Ascending aorta (tissue), 2 donors: Measurements from ENCODE around the gene CDHR2. TPM values are rescaled to one million over a fixed set of nuclear protein-coding genes. Genes with fewer than 3 reads are reported as not detected.

Source experiments
- DNase-seq, 2 donors: peaks; one replicate each; pipeline ENCODE4 v3.0.0-alpha.2; 2019; ENCODE audit warnings: low spot score in 2 of 2
- H3K27ac ChIP-seq, 2 donors: fragments of 200-600 bp; sonication (generic); one replicate each; pipeline ENCODE4 v1.5.1; 2016 to 2017; ENCODE audit warnings: mild to moderate bottlenecking in 1 of 2
- H3K27me3 ChIP-seq: fragments of 200-600 bp; sonication (generic); one replicate; pipeline ENCODE4 v1.5.1; 2017
- H3K36me3 ChIP-seq, 2 donors: fragments of 200-600 bp; sonication (generic); one replicate each; pipeline ENCODE4 v1.5.1; 2016
- H3K4me1 ChIP-seq, 2 donors: fragments of 200-600 bp; sonication (generic); one replicate each; pipeline ENCODE4 v1.5.1; 2016 to 2017; ENCODE audit warnings: mild to moderate bottlenecking in 1 of 2
- H3K4me3 ChIP-seq, 2 donors: fragments of 200-600 bp; sonication (generic); one replicate each; pipeline ENCODE4 v1.5.1; 2016 to 2017; ENCODE audit warnings: mild to moderate bottlenecking in 1 of 2
- H3K9me3 ChIP-seq, 2 donors: fragments of 200-600 bp; sonication (generic); one replicate each; pipeline ENCODE4 v1.5.1; 2016
- intact Hi-C: fragments of 100-400 bp; cut with DNase I; formaldehyde crosslinking; loops from one replicate; pipeline ENCODE4 v1.15.1; 2023
- total RNA-seq: library from RNA; depleted of rRNA; stranded (reverse); fragments of >200 nt; gene quantifications from one replicate; pipeline ENCODE4 v1.1.0, GENCODE V29; 2016
- TF ChIP-seq, protein P1 (sequence below), 3 experiments: fragments of 200-600 bp in 2 of 3; fragments of 450-650 bp in 1 of 3; sonication (generic) in 2 of 3; IDR thresholded peaks; one replicate each; pipeline ENCODE4 v1.5.1; 2016 to 2019; ENCODE audit warnings: antibody characterized with exemption in 3 of 3, mild to moderate bottlenecking in 1 of 3, moderate library complexity in 1 of 3

CDHR2 gene
- total RNA-seq, 1 donor from 2014 or later: not detected

GRCh38 chr5:176619569-176620332 is 70.6 kb downstream of the CDHR2 start:
- H3K4me3 ChIP-seq: no peak overlapping the region
- peaks cover 24% of the 10 kb centered on the region for H3K27me3 ChIP-seq

GRCh38 chr5:176620333-176620981 is 71.3 kb downstream of the CDHR2 start:
- no peak overlapping the region for H3K4me3 ChIP-seq
- DNase-seq: no peak
- TF ChIP-seq, protein P1, sequence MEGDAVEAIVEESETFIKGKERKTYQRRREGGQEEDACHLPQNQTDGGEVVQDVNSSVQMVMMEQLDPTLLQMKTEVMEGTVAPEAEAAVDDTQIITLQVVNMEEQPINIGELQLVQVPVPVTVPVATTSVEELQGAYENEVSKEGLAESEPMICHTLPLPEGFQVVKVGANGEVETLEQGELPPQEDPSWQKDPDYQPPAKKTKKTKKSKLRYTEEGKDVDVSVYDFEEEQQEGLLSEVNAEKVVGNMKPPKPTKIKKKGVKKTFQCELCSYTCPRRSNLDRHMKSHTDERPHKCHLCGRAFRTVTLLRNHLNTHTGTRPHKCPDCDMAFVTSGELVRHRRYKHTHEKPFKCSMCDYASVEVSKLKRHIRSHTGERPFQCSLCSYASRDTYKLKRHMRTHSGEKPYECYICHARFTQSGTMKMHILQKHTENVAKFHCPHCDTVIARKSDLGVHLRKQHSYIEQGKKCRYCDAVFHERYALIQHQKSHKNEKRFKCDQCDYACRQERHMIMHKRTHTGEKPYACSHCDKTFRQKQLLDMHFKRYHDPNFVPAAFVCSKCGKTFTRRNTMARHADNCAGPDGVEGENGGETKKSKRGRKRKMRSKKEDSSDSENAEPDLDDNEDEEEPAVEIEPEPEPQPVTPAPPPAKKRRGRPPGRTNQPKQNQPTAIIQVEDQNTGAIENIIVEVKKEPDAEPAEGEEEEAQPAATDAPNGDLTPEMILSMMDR (IDR thresholded peaks at IDR 0.05): no peak
- no peaks in the 10 kb centered on the region for H3K9me3 ChIP-seq
- H3K4me1 ChIP-seq: peaks cover 0 to 5% of the 10 kb centered on the region in 2 donors
- H3K36me3 ChIP-seq: no peaks in the 10 kb centered on the region
- peaks cover 24% of the 10 kb centered on the region for H3K27me3 ChIP-seq
- H3K27ac ChIP-seq: no peak overlapping the region
- intact Hi-C loops: no loop called here

More at GRCh38 chr5:176619569-176620332, 70.6 kb downstream of the CDHR2 start:
- Histone ChIP-seq H3K4me1 (peaks cover 0 to 5% of the 10 kb centered on the region in 2 donors), H3K36me3 (no peaks in the 10 kb centered on the region), H3K27ac (no peak overlapping the region), H3K9me3 (no peaks in the 10 kb centered on the region)
- no peak for DNase-seq
- TF ChIP-seq, protein P1 (IDR thresholded peaks at IDR 0.05): no peak
- intact Hi-C loops: no loop called here

DNA sequence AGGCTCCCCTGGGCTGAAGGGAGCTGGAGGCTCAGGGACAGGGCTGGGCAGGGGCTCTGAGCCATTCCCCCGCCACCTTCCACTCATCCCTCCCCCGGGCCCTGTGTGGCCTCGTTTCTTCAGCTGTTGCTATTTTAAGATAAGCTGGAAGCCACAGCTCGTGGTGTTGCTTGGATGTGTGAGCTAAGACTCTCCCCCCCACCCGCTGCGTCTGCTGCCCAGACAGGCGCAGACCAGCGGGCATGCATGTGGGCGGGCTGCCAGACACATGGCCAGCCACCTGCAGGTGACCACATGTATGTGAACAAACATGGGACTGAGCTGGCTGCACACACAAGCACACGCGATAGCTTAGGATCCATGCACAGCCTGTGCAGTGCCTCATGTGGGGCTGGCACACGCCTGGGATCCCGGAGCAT is 72.5 kb downstream of the CDHR2 start:
- Histone ChIP-seq H3K9me3 (no peaks in the 10 kb centered on the region), H3K4me1 (peaks cover 0 to 5% of the 10 kb centered on the region in 2 donors), H3K4me3 (no peak overlapping the region), H3K27ac (no peak overlapping the region), H3K36me3 (no peaks in the 10 kb centered on the region), H3K27me3 (peaks cover 24% of the 10 kb centered on the region)
- no peak for DNase-seq
- TF ChIP-seq, protein P1 (IDR thresholded peaks at IDR 0.05): no peak
- intact Hi-C loops: no loop called here

DNA sequence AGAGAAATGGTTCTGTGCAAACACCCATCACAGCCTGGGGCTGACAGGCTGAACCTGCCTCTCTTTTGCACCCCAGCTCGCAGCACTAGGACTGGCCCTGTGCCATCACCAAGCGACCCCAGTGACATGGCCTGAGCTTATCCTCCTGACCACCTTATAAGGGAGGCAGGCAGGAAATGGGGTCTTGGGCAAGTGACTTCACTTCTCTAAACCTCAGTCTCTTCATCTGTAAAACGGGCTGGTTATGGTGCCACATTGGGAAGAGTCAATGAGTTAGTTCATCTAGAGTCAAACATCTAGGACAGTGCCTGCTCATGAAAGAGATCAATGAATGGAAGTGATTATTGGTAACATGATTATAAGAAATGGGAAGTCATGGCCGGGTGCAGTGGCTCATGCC is 75.0 kb downstream of the CDHR2 start:
- no peaks in the 10 kb centered on the region for H3K9me3 ChIP-seq
- peaks cover 32% of the 10 kb centered on the region for H3K27me3 ChIP-seq
- no peak overlapping the region for H3K4me3 ChIP-seq
- intact Hi-C loops: no loop called here
- H3K27ac ChIP-seq: no peak overlapping the region
- peaks cover 0 to 3% of the 10 kb centered on the region in 2 donors for H3K4me1 ChIP-seq
- H3K36me3 ChIP-seq: no peaks in the 10 kb centered on the region
- DNase-seq: no peak
- TF ChIP-seq, protein P1 (IDR thresholded peaks at IDR 0.05): no peak

- intact Hi-C loops: no loop called here
- H3K27ac ChIP-seq: no peak overlapping the region
- no peaks in the 10 kb centered on the region for H3K36me3 ChIP-seq
- H3K4me1 ChIP-seq: peaks cover under 1 to 7% of the 10 kb centered on the region in 2 donors
- peaks cover 33% of the 10 kb centered on the region for H3K27me3 ChIP-seq
- no peak overlapping the region for H3K4me3 ChIP-seq
- TF ChIP-seq, protein P1 (IDR thresholded peaks at IDR 0.05): no peak
- H3K9me3 ChIP-seq: no peaks in the 10 kb centered on the region
- DNase-seq: no peak
Measured at GRCh38 chr5:176624938-176625337, 75.8 kb downstream of the CDHR2 start.
